GM21367 (cell line): ENCODE measurements around the gene GULP1.
"Not testable (repeated sequence)": the region's sequence is repeated elsewhere in the genome, so short reads cannot be mapped to it uniquely, and the experiment has no call there.

Experiments used
- ATAC-seq: cut with Tn5 transposase; IDR thresholded peaks from one replicate; pipeline ENCODE4 v1.9.1; 2021; ENCODE audit not compliant: unreplicated experiment

GULP1 gene

GRCh38 chr2:188292348-188293239, 920 bp downstream of the GULP1 start:
- no peak for ATAC-seq

GRCh38 chr2:188293601-188294351, 2.1 kb downstream of the GULP1 start:
- ATAC-seq, result no peak

- no peak for ATAC-seq
Observed at GRCh38 chr2:188294352-188294926, 2.8 kb downstream of the GULP1 start.

- no peak for ATAC-seq
Observed at GRCh38 chr2:188295067-188295685, 3.5 kb downstream of the GULP1 start.

- ATAC-seq, result no peak
Observed at GRCh38 chr2:188297978-188298377, 6.3 kb downstream of the GULP1 start.

- not testable (repeated sequence) for ATAC-seq
Observed at GRCh38 chr2:188298937-188299371, 7.3 kb downstream of the GULP1 start.

GRCh38 chr2:188303363-188304031, 11.8 kb downstream of the GULP1 start:
- no peak for ATAC-seq

GRCh38 chr2:188305271-188305670, 13.6 kb downstream of the GULP1 start:
- ATAC-seq, result no peak

- ATAC-seq, result no peak
Observed at GRCh38 chr2:188306271-188306670, 14.6 kb downstream of the GULP1 start.

GRCh38 chr2:188307850-188308283, 16.2 kb downstream of the GULP1 start:
- no peak for ATAC-seq

GRCh38 chr2:188308483-188308882, 16.8 kb downstream of the GULP1 start:
- ATAC-seq, result no peak

- no peak for ATAC-seq
Observed at GRCh38 chr2:188309364-188309763, 17.7 kb downstream of the GULP1 start.

- no peak for ATAC-seq
Observed at GRCh38 chr2:188314314-188315054, 22.8 kb downstream of the GULP1 start.

- ATAC-seq, result no peak
Observed at GRCh38 chr2:188315750-188316149, 24.1 kb downstream of the GULP1 start.

- ATAC-seq, result no peak
Observed at GRCh38 chr2:188316342-188316741, 24.7 kb downstream of the GULP1 start.

GRCh38 chr2:188316791-188317423, 25.2 kb downstream of the GULP1 start:
- no peak for ATAC-seq

- ATAC-seq, result no peak
Observed at GRCh38 chr2:188318161-188318749, 26.6 kb downstream of the GULP1 start.

GRCh38 chr2:188319838-188320237, 28.2 kb downstream of the GULP1 start:
- no peak for ATAC-seq

- no peak for ATAC-seq
Observed at GRCh38 chr2:188320861-188321260, 29.2 kb downstream of the GULP1 start.
